SK-N-DZ (cell line): Measurements from ENCODE around the gene DMTF1. TPM values are rescaled to one million over a fixed set of nuclear protein-coding genes. Genes with fewer than 3 reads are reported as not detected.
"Not testable (repeated sequence)": the region's sequence is repeated elsewhere in the genome, so short reads cannot be mapped to it uniquely, and the experiment has no call there.

Experiments used
- DNase-seq: peaks from one replicate; pipeline ENCODE4 v3.0.0-alpha.2; 2015; ENCODE audit warnings: low spot score
- polyA plus RNA-seq, 2 experiments: library from polyadenylated mRNA; depleted of rRNA; stranded (reverse); fragments of >200 nt; gene quantifications; 2 replicates each; pipeline ENCODE4 v1.2.3, GENCODE V29; 2014

Gene DMTF1, protein sequence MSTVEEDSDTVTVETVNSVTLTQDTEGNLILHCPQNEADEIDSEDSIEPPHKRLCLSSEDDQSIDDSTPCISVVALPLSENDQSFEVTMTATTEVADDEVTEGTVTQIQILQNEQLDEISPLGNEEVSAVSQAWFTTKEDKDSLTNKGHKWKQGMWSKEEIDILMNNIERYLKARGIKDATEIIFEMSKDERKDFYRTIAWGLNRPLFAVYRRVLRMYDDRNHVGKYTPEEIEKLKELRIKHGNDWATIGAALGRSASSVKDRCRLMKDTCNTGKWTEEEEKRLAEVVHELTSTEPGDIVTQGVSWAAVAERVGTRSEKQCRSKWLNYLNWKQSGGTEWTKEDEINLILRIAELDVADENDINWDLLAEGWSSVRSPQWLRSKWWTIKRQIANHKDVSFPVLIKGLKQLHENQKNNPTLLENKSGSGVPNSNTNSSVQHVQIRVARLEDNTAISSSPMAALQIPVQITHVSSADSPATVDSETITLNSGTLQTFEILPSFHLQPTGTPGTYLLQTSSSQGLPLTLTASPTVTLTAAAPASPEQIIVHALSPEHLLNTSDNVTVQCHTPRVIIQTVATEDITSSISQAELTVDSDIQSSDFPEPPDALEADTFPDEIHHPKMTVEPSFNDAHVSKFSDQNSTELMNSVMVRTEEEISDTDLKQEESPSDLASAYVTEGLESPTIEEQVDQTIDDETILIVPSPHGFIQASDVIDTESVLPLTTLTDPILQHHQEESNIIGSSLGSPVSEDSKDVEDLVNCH
- polyA plus RNA-seq (2014; cell fraction: cytosol; rRNA removed): 43.8 and 80.3 TPM in 2 replicates
- 329 and 349 TPM in 2 replicates for polyA plus RNA-seq (2014; cell fraction: nucleus; rRNA removed)

DNA sequence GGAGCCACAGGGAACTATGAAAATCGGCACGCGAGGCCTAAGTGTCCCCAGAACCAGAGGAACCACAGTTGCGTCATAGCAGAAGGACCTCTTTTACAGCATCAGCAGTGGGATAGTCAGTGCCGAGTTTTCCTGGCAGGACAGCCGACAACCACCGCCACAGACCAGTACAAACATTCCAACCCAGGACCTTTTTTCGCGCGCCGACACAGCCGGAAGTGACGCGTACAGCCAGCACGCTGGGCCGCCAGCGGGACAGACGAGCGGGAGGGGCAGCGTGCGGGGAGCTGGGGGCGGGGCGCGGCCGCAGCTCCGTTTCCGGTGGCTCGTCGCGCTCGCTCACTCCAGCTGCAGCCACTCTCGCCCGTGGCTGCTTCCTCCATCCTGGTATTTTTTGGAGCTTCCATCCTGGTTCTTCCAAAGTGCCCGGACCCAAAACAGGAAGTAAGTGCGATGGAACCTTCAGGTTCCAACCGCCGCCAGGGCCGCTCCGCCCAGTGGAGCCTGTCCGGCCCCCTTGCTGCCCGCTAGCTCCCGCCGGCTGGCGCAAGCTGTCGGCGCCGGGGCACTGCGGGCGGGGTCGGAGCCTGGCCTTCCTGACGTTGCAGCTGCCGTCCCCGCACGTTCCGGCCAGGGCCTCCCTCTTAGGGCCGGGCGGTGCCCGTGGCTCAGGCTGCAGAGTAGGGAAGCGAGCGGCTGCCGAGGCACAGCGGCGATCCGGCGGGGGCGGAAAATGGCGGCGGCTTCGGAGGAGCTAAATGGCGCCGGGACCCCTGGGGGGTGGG, at the start of gene DMTF1:
Gene DMTF1 (plus strand): TSS at position 342 of the 785 bp plus-strand sequence. CDS start 12,489 bp downstream, outside the sequence.
- peak; percentile 96 for DNase-seq

DNA sequence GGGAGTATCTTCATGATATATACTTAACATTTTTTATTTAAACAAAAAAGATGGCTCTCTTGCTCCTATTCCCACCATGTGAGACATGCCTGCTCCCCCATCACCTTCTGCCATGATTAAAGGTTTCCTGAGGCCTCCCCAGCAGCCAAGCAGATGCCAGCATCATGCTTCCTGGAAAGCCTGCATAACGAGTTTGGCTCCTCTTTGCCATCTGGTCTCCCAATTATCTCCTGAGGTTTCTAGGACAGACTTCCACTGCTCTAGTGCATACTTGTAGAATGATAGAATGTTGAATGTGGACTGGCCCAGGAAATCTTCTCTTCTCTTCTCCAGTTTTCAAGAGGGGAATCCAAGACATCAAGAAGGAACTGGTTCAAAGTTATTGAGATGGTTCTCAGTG, 46.9 kb upstream of the DMTF1 start:
- DNase-seq: no peak

DNA sequence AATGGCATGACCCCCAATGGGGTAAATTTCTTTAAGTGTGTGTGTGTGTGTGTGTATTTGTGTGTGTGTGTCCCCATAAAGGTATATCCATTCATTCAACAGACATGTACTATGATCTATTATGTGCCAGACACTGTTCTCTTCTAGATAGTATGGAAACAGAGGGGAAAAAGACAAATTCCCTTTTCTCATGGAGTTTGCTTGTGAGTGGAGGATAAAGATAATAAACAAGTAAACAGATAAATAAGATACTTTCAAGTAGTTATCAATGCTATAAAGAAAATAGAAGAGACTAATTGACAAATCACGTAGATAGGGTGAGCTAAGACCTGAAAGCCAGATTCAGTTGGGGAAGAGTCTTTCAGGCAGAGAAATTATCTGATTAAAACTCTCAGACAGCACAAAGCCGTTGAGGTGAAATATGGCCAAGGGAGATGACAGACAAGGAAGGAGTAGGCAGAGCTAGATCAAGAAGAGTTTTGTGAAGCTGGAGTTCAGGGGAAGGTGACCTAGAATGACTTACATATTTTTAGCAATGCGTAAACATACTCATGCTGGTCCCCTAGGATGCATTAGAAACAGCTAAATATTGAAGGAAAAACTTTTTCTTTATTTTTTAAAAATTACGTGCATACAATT, 45.2 kb upstream of the DMTF1 start:
- no peak for DNase-seq

DNA sequence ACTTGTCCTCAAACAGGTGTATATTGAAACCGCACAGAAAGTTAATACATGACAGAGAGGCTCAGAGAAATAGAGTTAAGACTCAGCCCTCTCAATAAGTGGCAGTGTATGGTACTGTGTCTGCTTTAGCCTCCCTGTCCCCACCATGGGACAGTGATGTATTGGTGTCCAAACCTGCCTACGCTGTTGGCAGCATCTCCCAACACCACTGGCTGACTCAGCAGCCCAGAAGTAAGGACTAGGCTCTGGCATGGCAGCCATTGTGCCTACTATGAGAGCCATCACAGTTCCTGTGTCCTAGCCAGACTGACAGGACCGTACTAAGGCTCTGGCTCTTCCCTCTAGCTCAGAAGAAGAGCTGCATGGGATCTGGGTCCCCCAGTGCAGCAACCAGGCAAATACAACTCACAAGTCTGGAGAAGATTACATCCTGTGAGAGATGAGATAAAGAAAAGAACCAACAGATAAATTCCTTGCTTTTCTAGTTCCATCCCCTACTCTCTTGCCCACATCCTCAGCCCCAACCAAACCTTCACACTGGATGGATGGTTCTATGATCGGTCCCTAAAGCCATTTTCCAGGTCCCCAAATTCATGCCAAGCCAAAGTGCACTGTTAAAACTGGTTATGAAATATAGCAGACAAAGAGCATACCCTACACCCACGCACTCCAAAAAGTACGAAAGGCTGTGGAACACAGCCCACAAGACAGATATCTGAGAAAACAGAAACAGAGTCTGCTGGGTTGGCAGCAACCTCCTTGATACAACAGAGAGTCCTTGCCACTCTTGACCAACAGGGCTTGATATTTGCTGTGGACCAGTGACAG, 44.1 kb upstream of the DMTF1 start:
- DNase-seq: no peak

DNA sequence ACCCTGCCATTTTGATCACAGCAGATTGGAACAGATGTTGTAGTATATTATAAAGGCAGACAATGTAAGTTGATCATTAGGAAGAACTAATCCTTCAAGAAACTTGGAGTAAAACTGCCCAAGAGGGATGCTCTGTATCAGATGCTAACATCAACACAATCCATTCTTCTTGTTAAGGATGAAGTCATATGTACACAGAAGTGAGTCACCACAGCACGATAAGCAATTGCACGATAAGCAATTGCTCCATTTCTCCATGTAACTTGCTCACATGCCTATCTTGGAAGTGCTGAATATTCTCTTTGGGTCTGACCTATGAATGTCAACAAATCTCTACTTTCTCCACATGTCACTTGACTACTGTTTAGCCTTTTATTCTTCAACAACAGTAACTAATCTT, 41.5 kb upstream of the DMTF1 start:
- no peak for DNase-seq

DNA sequence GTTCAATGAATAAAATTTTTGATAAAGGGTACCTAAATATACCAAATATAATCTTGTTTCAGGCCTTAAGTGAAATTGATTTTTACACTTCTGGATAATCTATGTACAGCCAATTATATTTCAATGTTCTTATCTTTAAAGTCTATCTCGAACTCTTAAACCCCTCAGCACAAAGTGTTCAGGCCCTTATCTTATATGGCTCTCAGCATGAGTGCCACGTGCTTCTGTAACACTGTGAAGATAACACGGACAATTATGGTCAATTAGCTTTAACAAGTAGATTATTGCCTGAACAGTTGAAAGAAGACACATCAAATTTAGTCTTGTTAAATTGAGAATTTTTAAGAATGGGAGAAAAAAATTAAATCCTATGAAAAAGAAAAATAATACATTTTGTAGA, 40.4 kb upstream of the DMTF1 start:
- DNase-seq: peak; percentile 9

DNA sequence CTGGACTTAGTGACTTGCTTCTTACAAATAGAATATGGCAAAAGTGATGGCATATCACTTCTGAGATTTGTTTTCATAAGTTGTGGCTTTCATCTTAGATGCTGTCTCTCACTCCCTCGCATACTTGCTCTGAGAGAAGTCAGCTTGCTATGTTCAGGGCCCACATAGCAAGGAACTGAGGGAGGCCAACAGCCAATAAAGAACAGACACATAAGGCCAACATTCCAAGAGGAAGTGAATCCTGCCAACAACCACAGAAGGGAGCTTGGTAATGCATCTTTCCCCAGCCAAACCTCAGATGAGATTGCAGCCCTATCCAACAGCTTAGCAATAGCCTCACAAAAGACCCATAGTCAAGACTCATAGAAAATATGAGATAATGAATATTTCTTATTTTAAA, 39.2 kb upstream of the DMTF1 start:
- no peak for DNase-seq

DNA sequence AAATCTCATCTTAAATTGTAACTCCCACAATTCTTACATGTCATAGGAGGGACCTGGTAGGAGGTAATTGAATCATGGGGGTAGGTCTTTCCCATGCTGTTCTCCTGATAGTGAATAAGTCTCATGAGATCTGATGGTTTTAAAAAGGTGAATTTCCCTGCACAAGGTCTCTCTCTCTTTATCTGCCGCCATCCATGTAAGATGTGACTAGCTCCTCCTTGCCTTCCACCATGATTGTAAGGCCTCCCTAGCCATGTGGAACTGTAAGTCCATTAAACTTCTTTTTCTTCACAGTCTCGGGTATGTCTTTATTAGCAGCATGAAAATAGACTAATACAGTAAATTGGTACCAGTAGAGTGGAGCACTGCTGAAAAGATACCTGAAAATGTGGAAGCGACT, 38.3 kb upstream of the DMTF1 start:
- DNase-seq: not testable (repeated sequence)

DNA sequence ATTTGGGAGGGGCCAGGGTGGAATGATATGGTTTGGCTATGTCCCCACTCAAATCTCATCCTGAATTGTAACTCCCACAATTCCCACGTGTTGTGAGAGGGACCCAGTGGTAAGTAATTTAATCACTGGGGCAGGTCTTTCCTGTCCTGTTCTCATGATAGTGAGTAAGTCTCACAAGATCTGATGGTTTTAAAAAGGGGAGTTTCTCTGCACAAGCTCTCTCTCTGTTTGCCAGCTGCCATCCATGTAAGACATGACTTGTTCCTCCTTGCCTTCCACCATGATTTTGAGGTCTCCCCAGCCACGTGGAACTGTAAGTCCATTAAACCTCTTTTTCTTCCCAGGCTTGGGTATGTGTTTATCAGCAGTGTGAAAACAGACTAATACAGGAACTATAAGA, 36.5 kb upstream of the DMTF1 start:
- not testable (repeated sequence) for DNase-seq

DNA sequence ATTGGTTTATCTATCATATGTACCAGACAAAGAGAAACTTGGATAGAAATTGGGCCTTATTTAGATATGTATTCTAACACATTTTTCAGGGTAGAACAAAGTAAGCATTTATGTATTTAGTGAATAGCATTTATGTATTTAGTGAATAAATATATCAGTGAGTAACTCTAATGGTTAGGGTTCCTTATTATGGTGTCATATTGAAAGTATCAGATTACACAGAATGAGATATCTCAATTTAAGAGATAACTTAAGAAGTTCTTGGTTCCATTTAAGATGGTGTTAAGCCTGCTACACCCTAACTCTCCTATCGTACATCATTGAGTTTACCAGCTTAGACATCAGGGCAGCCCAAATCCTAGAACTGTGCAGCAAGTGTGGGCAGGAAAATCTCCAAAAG, 35.9 kb upstream of the DMTF1 start:
- DNase-seq: no peak

DNA sequence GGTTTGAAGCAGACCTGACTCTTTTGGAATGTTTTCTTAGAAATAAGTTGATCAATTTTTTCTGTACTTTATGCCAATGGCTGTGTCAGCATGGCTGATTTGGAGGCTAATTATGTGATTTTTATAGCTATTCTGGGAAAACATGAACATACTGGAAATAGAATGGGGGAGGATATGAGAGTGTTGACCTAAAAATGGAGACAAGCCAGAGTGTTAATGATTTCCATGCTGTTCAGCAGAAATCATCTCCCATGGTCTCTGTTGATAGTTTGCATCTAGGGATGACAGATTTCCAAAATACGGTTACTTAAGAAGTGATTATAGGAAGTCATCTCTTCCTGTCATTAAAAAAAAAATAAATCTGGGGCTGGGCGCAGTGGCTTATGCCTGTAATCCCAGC, 32.7 kb upstream of the DMTF1 start:
- no peak for DNase-seq

DNA sequence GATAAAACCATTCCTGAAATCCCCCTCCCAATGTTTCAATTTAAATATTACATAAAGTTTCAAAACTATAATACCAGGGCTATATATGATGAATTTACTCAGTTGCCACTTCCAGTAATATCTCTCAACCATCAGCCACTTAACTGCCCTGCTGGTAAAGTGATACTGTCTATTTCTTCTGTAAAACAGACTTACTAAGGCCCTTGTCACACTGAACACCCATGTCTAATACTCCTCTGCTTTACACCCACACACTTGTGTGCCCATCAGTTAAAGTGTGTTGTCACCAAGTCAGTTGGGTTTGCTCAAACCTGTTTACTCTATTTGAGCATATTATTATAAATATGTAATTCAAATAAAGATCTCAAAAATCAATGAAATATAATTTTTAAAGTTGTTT, 29.1 kb upstream of the DMTF1 start:
- DNase-seq: no peak

DNA sequence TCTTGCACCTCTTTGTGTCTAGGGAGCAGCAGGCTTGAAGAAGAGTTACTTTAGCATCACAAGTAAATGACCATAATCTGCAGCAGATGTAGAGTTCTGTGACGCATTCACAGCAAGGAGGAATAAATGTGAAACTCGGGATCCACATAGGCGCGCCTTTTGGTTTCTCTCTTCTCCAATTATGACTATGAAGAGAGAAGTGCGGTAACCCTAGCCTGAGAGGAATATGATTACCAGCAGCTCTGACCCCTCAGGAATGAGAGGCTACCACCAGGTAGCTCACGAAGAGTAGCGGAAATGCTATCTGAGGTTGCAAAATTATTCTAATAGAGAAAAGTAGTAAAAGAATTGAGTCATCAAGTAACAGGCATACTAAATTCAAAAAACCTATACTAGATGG, 25.2 kb upstream of the DMTF1 start:
- DNase-seq: no peak

DNA sequence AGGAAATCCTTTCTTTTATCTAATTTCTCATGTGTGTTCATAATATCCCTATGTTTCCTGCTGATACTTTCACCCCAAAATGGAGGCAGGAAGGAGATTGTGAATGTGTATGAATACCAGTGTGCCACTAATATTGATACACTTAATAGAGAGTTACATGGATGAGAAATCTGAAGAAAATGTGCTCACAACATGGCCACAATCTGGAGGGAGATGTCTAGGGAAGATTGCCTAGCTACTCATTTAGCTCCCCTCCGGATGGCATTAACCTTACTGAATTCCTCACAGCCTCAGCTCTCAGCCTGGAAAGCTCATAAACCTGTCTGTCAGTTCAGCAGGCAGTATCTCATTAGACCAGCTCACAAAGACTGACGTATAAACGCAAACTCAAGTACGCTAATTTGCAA, 23.4 kb upstream of the DMTF1 start:
- DNase-seq: no peak

DNA sequence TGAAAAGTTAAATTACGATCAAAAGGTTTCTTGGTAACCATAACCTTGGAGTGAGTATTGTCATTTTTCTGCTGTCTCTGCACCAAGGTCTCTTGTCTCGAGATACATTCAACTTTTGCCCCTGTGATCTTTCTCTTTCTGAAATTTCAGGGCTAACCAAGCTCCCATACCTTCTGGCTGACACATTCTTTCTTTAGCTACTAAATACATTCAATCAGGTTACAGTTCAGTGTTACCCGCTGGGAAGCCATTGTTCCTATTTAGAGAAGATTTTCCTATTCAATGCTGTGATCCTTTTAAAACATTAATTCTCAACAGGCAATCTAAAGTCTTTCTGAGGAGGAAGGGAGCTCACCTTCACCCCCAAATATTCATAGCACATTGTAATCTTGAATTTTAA, 22.9 kb upstream of the DMTF1 start:
- DNase-seq: no peak

DNA sequence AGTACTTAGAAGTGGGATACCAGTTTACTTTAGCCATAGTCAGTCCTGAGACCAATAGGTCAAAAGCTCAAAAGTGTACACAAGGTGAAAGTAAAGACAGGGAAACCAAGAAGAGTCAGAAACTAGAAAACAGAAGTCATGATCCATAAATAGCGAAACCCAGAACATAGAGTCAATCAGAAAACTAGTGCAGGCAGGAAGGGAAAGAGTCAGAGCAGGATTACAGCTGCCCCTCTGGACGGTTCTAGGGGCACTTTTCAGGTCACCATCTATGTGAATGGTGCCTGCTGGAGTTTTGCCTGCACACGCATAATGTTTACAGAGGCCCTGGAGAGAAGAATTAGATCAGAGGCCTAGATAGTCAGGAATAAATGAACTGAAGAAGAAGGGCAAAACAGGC, 22.4 kb upstream of the DMTF1 start:
- DNase-seq: no peak

DNA sequence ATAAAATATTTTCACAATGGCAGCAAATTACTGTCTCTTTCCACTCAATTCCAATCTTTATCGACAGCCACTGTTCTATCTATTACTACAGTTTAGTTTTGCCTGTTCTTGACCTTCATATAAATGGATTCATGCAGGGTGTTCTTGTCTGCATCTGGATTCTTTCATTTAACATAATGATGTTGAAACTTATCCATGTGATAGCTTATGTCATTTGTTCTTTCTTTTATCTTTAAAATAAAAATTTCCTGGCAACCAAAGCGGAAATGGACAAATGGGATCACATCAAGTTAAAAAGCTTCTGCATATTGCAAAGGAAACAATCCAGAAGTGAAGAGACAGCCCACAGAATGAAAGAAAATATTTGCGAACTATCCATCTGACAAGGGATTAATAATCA, 20.5 kb upstream of the DMTF1 start:
- no peak for DNase-seq

DNA sequence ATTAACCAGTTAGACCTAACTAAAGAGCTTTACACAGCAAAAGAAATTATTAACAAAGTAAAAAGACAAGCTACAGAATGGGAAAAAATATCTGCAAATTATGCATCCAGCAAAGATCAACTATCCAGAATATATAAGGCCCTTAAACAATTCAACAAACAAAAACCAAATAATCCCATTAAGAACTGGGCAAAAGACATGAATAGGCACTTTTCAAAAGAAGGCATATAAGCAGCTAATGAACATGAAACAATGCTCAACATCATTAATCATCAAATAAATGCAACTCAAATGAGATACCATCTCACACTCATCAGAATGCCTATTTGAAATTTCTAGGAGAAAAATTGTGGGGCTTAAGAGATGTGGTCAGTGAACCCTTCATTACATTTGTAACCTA, 15.0 kb upstream of the DMTF1 start:
- DNase-seq: no peak

DNA sequence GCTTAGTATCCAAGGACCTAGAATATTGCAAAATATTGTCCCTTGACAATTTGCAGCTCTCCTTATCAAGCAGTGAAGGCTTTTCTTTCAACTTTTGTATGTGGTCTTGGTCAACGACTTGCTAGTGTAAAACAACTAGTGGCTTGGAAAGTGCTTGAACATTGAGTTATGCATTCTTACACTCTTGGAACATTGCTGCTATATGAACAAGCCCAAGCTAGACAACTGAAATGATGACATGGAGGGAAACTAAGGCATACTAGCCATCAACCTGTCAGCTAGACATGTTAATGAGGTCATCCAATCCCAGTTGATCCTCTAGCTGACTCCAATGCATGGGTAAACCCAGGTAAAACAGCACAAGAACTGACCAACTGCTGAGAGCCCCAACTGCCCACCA, 12.7 kb upstream of the DMTF1 start:
- DNase-seq: no peak

DNA sequence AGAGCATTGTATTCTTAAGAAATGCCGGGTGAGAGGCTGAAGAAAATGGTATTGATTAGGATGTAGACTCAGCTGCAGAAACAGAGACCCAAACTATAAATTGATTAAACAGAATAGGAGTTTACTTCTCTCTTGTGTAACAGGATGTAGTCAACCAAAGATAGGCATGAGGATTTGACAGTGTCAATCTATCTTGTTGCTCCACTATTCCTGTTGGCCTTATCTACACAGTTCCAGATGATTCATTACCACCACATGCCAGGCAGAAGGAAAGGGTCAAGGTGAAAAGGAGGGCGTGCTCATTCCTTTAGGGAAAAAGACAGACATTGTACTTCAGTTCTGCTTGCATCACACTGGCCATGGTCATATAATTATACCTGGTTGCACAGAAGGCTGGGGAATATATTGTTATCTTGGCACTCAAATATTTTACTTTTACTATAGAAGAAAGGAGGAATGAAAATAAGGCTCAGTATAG, 11.9 kb upstream of the DMTF1 start:
- no peak for DNase-seq
